GM18499 (cell line): ENCODE results near the gene RNF144B.
A peak's percentile ranks its signal among the peaks of the same experiment; 100 is the strongest.
"Not testable (repeated sequence)": the region's sequence is repeated elsewhere in the genome, so short reads cannot be mapped to it uniquely, and the experiment has no call there.

Source experiments
- ATAC-seq: cut with Tn5 transposase; IDR thresholded peaks from one replicate; pipeline ENCODE4 v1.9.1; 2021; ENCODE audit warnings: moderate number of reproducible peaks; ENCODE audit not compliant: insufficient read depth, unreplicated experiment

The RNF144B gene

GRCh38 chr6:18387061-18387721 lies at the start of gene RNF144B:
TSS of gene RNF144B (plus strand) at chr6:18387350. CDS start at chr6:18399535, 12,185 bp downstream.
- peak; percentile 57 for ATAC-seq

- no peak for ATAC-seq
Measured at GRCh38 chr6:18339599-18339998, 47.6 kb upstream of the RNF144B start.

- no peak for ATAC-seq
Measured at GRCh38 chr6:18340781-18341551, 46.2 kb upstream of the RNF144B start.

- ATAC-seq, result no peak
Measured at GRCh38 chr6:18342223-18342622, 44.9 kb upstream of the RNF144B start.

- no peak for ATAC-seq
Measured at GRCh38 chr6:18343741-18344140, 43.4 kb upstream of the RNF144B start.

- no peak for ATAC-seq
Measured at GRCh38 chr6:18347021-18347577, 40.1 kb upstream of the RNF144B start.

GRCh38 chr6:18347866-18348265 lies 39.3 kb upstream of the RNF144B start:
- no peak for ATAC-seq

GRCh38 chr6:18349386-18349785 lies 37.8 kb upstream of the RNF144B start:
- ATAC-seq, result no peak

- ATAC-seq, result no peak
Measured at GRCh38 chr6:18350271-18350670, 36.9 kb upstream of the RNF144B start.

- ATAC-seq, result no peak
Measured at GRCh38 chr6:18350712-18351111, 36.4 kb upstream of the RNF144B start.

GRCh38 chr6:18352001-18352400 lies 35.1 kb upstream of the RNF144B start:
- ATAC-seq, result no peak

- no peak for ATAC-seq
Measured at GRCh38 chr6:18352842-18353241, 34.3 kb upstream of the RNF144B start.

GRCh38 chr6:18353251-18353650 lies 33.9 kb upstream of the RNF144B start:
- ATAC-seq, result no peak

- not testable (repeated sequence) for ATAC-seq
Measured at GRCh38 chr6:18357546-18357945, 29.6 kb upstream of the RNF144B start.

GRCh38 chr6:18359237-18359885 lies 27.8 kb upstream of the RNF144B start:
- ATAC-seq, result peak; percentile 89

GRCh38 chr6:18360188-18360587 lies 27.0 kb upstream of the RNF144B start:
- ATAC-seq, result no peak

- ATAC-seq, result no peak
Measured at GRCh38 chr6:18362058-18362561, 25.0 kb upstream of the RNF144B start.

GRCh38 chr6:18363746-18364145 lies 23.4 kb upstream of the RNF144B start:
- no peak for ATAC-seq

GRCh38 chr6:18364561-18364960 lies 22.6 kb upstream of the RNF144B start:
- ATAC-seq, result not testable (repeated sequence)

- ATAC-seq, result no peak
Measured at GRCh38 chr6:18367371-18367770, 19.8 kb upstream of the RNF144B start.
